Uterus (tissue), 4 donors: ENCODE measurements around the gene OR10P1. TPM values are rescaled to one million over a fixed set of nuclear protein-coding genes. Genes with fewer than 3 reads are reported as not detected.

Experiments
- DNase-seq, 2 donors: peaks; one replicate each; pipeline ENCODE4 v3.0.0-alpha.2; 2019 to 2020
- H3K27ac ChIP-seq, 2 donors: fragments of 200-600 bp; sonication (generic); 1 replicate in 1 of 2; 2 replicates in 1 of 2; pipeline ENCODE4 v1.5.1; 2016 to 2018
- H3K27me3 ChIP-seq, 2 donors: fragments of 200-600 bp; sonication (generic); one replicate each; pipeline ENCODE4 v1.5.1; 2018 to 2019; ENCODE audit warnings: control low read depth in 1 of 2
- H3K36me3 ChIP-seq, 2 donors: fragments of 200-600 bp; sonication (generic); one replicate each; pipeline ENCODE4 v1.5.1; 2019; ENCODE audit warnings: control low read depth in 1 of 2
- H3K4me1 ChIP-seq, 2 donors: fragments of 200-600 bp; sonication (generic); one replicate each; pipeline ENCODE4 v1.5.1; 2018 to 2019; ENCODE audit warnings: control low read depth in 1 of 2
- H3K4me3 ChIP-seq, 2 donors: fragments of 200-600 bp; sonication (generic); 1 replicate in 1 of 2; 2 replicates in 1 of 2; pipeline ENCODE4 v1.5.1; 2018 to 2019; ENCODE audit warnings: mild to moderate bottlenecking in 1 of 2
- H3K9me3 ChIP-seq, 2 donors: fragments of 200-600 bp; sonication (generic); one replicate each; pipeline ENCODE4 v1.5.1; 2019; ENCODE audit warnings: control low read depth in 1 of 2
- CTCF ChIP-seq, 4 experiments: fragments of 200-600 bp in 2 of 4; fragments of 450-650 bp in 2 of 4; sonication (generic) in 2 of 4; IDR thresholded peaks; one replicate each; pipeline ENCODE4 v1.5.1; 2016 to 2019; ENCODE audit warnings: antibody characterized with exemption in 4 of 4, mild to moderate bottlenecking in 2 of 4, moderate library complexity in 1 of 4
- POLR2A ChIP-seq, 2 donors: fragments of 450-650 bp; IDR thresholded peaks; one replicate each; pipeline ENCODE4 v1.6.1; 2016; ENCODE audit warnings: antibody characterized with exemption in 2 of 2, mild to moderate bottlenecking in 1 of 2, moderate library complexity in 1 of 2
- intact Hi-C: fragments of 100-400 bp; cut with DNase I; formaldehyde crosslinking; loops from one replicate; pipeline ENCODE4 v1.15.1; 2023; ENCODE audit warnings: low total_unique reads
- total RNA-seq, 4 donors: library from RNA; depleted of rRNA in 3 of 4; stranded (reverse); fragments of >200 nt in 3 of 4; gene quantifications; one replicate each; pipeline versions ENCODE4 v1.1.0 to v1.2.4, GENCODE V29; 2014 to 2023
- donor health status: DM: yes; HTN: yes; CAD: no.

The OR10P1 gene
- total RNA-seq, 4 donors from 2014 or later = not detected

- Histone ChIP-seq H3K4me3 (no peak overlapping the region), H3K9me3 (no peaks in the 10 kb centered on the region), H3K27me3 (no peaks in the 10 kb centered on the region), H3K36me3 (no peaks in the 10 kb centered on the region), H3K4me1 (no peaks in the 10 kb centered on the region), H3K27ac (no peak overlapping the region)
- no peak for TF ChIP-seq POLR2A (IDR thresholded peaks at IDR 0.05)
- TF ChIP-seq CTCF (IDR thresholded peaks at IDR 0.05) = no peak
- intact Hi-C loops = no loop called here
- no peak for DNase-seq
These were observed 5.6 kb upstream of the OR10P1 start for GRCh38 chr12:55631056-55631455.

- no peak for TF ChIP-seq POLR2A (IDR thresholded peaks at IDR 0.05)
- no peak for TF ChIP-seq CTCF (IDR thresholded peaks at IDR 0.05)
- Histone ChIP-seq H3K9me3 (no peaks in the 10 kb centered on the region), H3K27ac (no peak overlapping the region), H3K4me3 (no peak overlapping the region), H3K4me1 (no peaks in the 10 kb centered on the region), H3K27me3 (no peaks in the 10 kb centered on the region), H3K36me3 (no peaks in the 10 kb centered on the region)
- intact Hi-C loops = no loop called here
- DNase-seq = no peak
These were observed 5.0 kb upstream of the OR10P1 start for GRCh38 chr12:55631733-55632132.

- intact Hi-C loops = no loop called here
- Histone ChIP-seq H3K27ac (no peak overlapping the region), H3K27me3 (no peaks in the 10 kb centered on the region), H3K9me3 (no peaks in the 10 kb centered on the region), H3K4me3 (no peak overlapping the region), H3K4me1 (no peaks in the 10 kb centered on the region), H3K36me3 (no peaks in the 10 kb centered on the region)
- DNase-seq = no peak
- TF ChIP-seq CTCF (IDR thresholded peaks at IDR 0.05) = no peak
- no peak for TF ChIP-seq POLR2A (IDR thresholded peaks at IDR 0.05)
These were observed 3.5 kb upstream of the OR10P1 start for GRCh38 chr12:55633151-55633550.

GRCh38 chr12:55636116-55636655 lies 506 bp upstream of the OR10P1 start:
- Histone ChIP-seq H3K4me1 (no peaks in the 10 kb centered on the region), H3K9me3 (no peaks in the 10 kb centered on the region), H3K27ac (no peak overlapping the region), H3K36me3 (no peaks in the 10 kb centered on the region), H3K27me3 (no peaks in the 10 kb centered on the region), H3K4me3 (no peak overlapping the region)
- no peak for TF ChIP-seq CTCF (IDR thresholded peaks at IDR 0.05)
- TF ChIP-seq POLR2A (IDR thresholded peaks at IDR 0.05) = no peak
- intact Hi-C loops = no loop called here
- no peak for DNase-seq

GRCh38 chr12:55637467-55637866 lies 775 bp downstream of the OR10P1 start:
- no peaks in the 10 kb centered on the region for H3K36me3 ChIP-seq
- H3K27ac ChIP-seq = no peak overlapping the region
- no peak overlapping the region for H3K4me3 ChIP-seq
- H3K4me1 ChIP-seq = no peaks in the 10 kb centered on the region
- DNase-seq = no peak
- intact Hi-C loops = no loop called here
- no peaks in the 10 kb centered on the region for H3K9me3 ChIP-seq
- no peak for TF ChIP-seq POLR2A (IDR thresholded peaks at IDR 0.05)
- TF ChIP-seq CTCF (IDR thresholded peaks at IDR 0.05) = no peak
- H3K27me3 ChIP-seq = no peaks in the 10 kb centered on the region
